Activated CD8-positive, alpha-beta T cell treated with anti-CD3 and anti-CD28 coated beads for 36 hours (primary cell): ENCODE results near the gene DIO3. TPM values are rescaled to one million over a fixed set of nuclear protein-coding genes. Genes with fewer than 3 reads are reported as not detected.

Experiments
- ATAC-seq: fragments of 200-7000 bp; cut with Tn5 transposase; one replicate; pipeline ENCODE4 v1.10.0; 2021; ENCODE audit warnings: mild to moderate bottlenecking, moderate library complexity
- CTCF ChIA-PET: fragments of 350-600 bp; sonication (Branson Sonifier 250); formaldehyde crosslinking; loops from one replicate; lab custom pipeline; 2021; ENCODE audit warnings: antibody characterized with exemption; lab: Charles Lee
- POLR2A ChIA-PET: fragments of 350-600 bp; sonication (Branson Sonifier 250); formaldehyde crosslinking; loops from one replicate; lab custom pipeline; 2021; ENCODE audit warnings: antibody characterized with exemption; lab: Charles Lee
- DNase-seq: peaks from one replicate; pipeline ENCODE4 v3.0.0-alpha.2; 2020
- H3K27ac Mint-ChIP-seq: one replicate; pipeline ENCODE4 v1.8.0; 2021; ENCODE audit warnings: mild to moderate bottlenecking, mixed read lengths
- H3K27me3 Mint-ChIP-seq: one replicate; pipeline ENCODE4 v1.8.0; 2021; ENCODE audit warnings: mixed read lengths
- H3K36me3 Mint-ChIP-seq: one replicate; pipeline ENCODE4 v1.8.0; 2021; ENCODE audit warnings: low read depth, mixed read lengths
- H3K4me1 Mint-ChIP-seq: one replicate; pipeline ENCODE4 v1.8.0; 2021; ENCODE audit warnings: low read depth, mixed read lengths
- H3K4me3 Mint-ChIP-seq: one replicate; pipeline ENCODE4 v1.8.0; 2021; ENCODE audit warnings: mild to moderate bottlenecking, moderate library complexity, mixed read lengths
- H3K9me3 Mint-ChIP-seq: one replicate; pipeline ENCODE4 v1.8.0; 2021; ENCODE audit warnings: mixed read lengths
- CTCF ChIP-seq: fragments of 200-600 bp; IDR thresholded peaks from one replicate; pipeline ENCODE4 v1.8.0; 2022; ENCODE audit warnings: antibody characterized with exemption, mild to moderate bottlenecking
- intact Hi-C: fragments of 100-400 bp; cut with micrococcal nuclease; formaldehyde crosslinking; loops from one replicate; pipeline ENCODE4 v1.10.0; 2022
- total RNA-seq, 2 experiments: library from RNA; stranded (reverse); gene quantifications; one replicate each; pipeline ENCODE4 v1.2.3, GENCODE V29; 2021

DIO3 gene
- total RNA-seq, 2 experiments from 2014 or later: not detected

GRCh38 chr14:101540481-101541462 lies 20.5 kb upstream of the DIO3 start:
- H3K27me3 Mint-ChIP-seq: no peaks in the 10 kb centered on the region
- POLR2A ChIA-PET: no interaction called here
- H3K9me3 Mint-ChIP-seq: peaks cover 5% of the 10 kb centered on the region
- TF ChIP-seq CTCF: no peak
- CTCF ChIA-PET: no interaction called here
- intact Hi-C loops: no loop called here
- peaks cover 4% of the 10 kb centered on the region for H3K4me1 Mint-ChIP-seq
- DNase-seq (no peak), ATAC-seq (no peak)
- H3K27ac Mint-ChIP-seq: no peak overlapping the region
- no peak overlapping the region for H3K4me3 Mint-ChIP-seq
- no peaks in the 10 kb centered on the region for H3K36me3 Mint-ChIP-seq

- TF ChIP-seq CTCF: no peak
Measured at GRCh38 chr14:101542391-101542790, 18.9 kb upstream of the DIO3 start.

GRCh38 chr14:101543814-101544213 lies 17.5 kb upstream of the DIO3 start:
- intact Hi-C loops: no loop called here
- CTCF ChIA-PET: no interaction called here
- Mint-ChIP-seq H3K9me3 (peaks cover 5% of the 10 kb centered on the region), H3K27me3 (no peaks in the 10 kb centered on the region), H3K36me3 (no peaks in the 10 kb centered on the region), H3K4me3 (no peak overlapping the region), H3K4me1 (no peaks in the 10 kb centered on the region), H3K27ac (no peak overlapping the region)
- POLR2A ChIA-PET: no interaction called here
- DNase-seq (no peak), ATAC-seq (no peak)
- TF ChIP-seq CTCF: no peak

More at GRCh38 chr14:101542391-101542790, 18.9 kb upstream of the DIO3 start:
- DNase-seq (no peak), ATAC-seq (no peak)
- intact Hi-C loops: no loop called here
- H3K27me3 Mint-ChIP-seq: no peaks in the 10 kb centered on the region
- no peak overlapping the region for H3K4me3 Mint-ChIP-seq
- no peaks in the 10 kb centered on the region for H3K4me1 Mint-ChIP-seq
- H3K27ac Mint-ChIP-seq: no peak overlapping the region
- no peaks in the 10 kb centered on the region for H3K36me3 Mint-ChIP-seq
- H3K9me3 Mint-ChIP-seq: peaks cover 5% of the 10 kb centered on the region
- ChIA-PET POLR2A (no interaction called here), CTCF (no interaction called here)

GRCh38 chr14:101544550-101544949 lies 16.7 kb upstream of the DIO3 start:
- intact Hi-C loops: no loop called here
- no peaks in the 10 kb centered on the region for H3K4me1 Mint-ChIP-seq
- no peak overlapping the region for H3K4me3 Mint-ChIP-seq
- no peak for ATAC-seq
- POLR2A ChIA-PET: no interaction called here
- CTCF ChIA-PET: no interaction called here
- no peak overlapping the region for H3K27ac Mint-ChIP-seq
- H3K9me3 Mint-ChIP-seq: peaks cover 5% of the 10 kb centered on the region
- no peak for DNase-seq
- no peaks in the 10 kb centered on the region for H3K27me3 Mint-ChIP-seq
- TF ChIP-seq CTCF: no peak
- H3K36me3 Mint-ChIP-seq: no peaks in the 10 kb centered on the region

- no peak for ATAC-seq
- Mint-ChIP-seq H3K4me1 (no peaks in the 10 kb centered on the region), H3K27ac (no peak overlapping the region), H3K4me3 (no peak overlapping the region), H3K9me3 (peaks cover 5% of the 10 kb centered on the region), H3K27me3 (no peaks in the 10 kb centered on the region), H3K36me3 (no peaks in the 10 kb centered on the region)
- ChIA-PET CTCF (no interaction called here), POLR2A (no interaction called here)
- no peak for TF ChIP-seq CTCF
- no peak for DNase-seq
- intact Hi-C loops: no loop called here
Measured at GRCh38 chr14:101546706-101547105, 14.6 kb upstream of the DIO3 start.
